GM21381 (cell line): ENCODE data around the gene PKP4.
A peak's percentile ranks its signal among the peaks of the same experiment; 100 is the strongest.
"Not testable (repeated sequence)": the region's sequence is repeated elsewhere in the genome, so short reads cannot be mapped to it uniquely, and the experiment has no call there.

Experiments used
- ATAC-seq: cut with Tn5 transposase; IDR thresholded peaks from one replicate; pipeline ENCODE4 v1.9.1; 2021; ENCODE audit warnings: mild to moderate bottlenecking, moderate library complexity; ENCODE audit not compliant: unreplicated experiment

PKP4 gene

GRCh38 chr2:158456309-158457066, at the start of gene PKP4, which contains the start of gene CCDC148:
TSS of gene PKP4 (plus strand) at chr2:158456952. CDS start at chr2:158533185, 76,233 bp downstream.
TSS of gene CCDC148 (minus strand) at chr2:158456753. CDS start at chr2:158456439, 314 bp downstream.
- peak; percentile 92 for ATAC-seq

GRCh38 chr2:158407031-158407430, 49.7 kb upstream of the PKP4 start:
- no peak for ATAC-seq

GRCh38 chr2:158410132-158410531, 46.6 kb upstream of the PKP4 start:
- no peak for ATAC-seq

GRCh38 chr2:158411748-158412147, 45.0 kb upstream of the PKP4 start:
- ATAC-seq, result no peak

- no peak for ATAC-seq
Observed at GRCh38 chr2:158412206-158412605, 44.5 kb upstream of the PKP4 start.

- ATAC-seq, result no peak
Observed at GRCh38 chr2:158413581-158413980, 43.2 kb upstream of the PKP4 start.

GRCh38 chr2:158414538-158414937, 42.2 kb upstream of the PKP4 start:
- no peak for ATAC-seq

GRCh38 chr2:158432117-158432516, 24.6 kb upstream of the PKP4 start:
- no peak for ATAC-seq

GRCh38 chr2:158433716-158434115, 23.0 kb upstream of the PKP4 start:
- not testable (repeated sequence) for ATAC-seq

- not testable (repeated sequence) for ATAC-seq
Observed at GRCh38 chr2:158439062-158439461, 17.7 kb upstream of the PKP4 start.

GRCh38 chr2:158443606-158444005, 13.1 kb upstream of the PKP4 start:
- ATAC-seq, result no peak

GRCh38 chr2:158457092-158457825, 507 bp downstream of the PKP4 start:
- ATAC-seq, result peak; percentile 37

- ATAC-seq, result peak; percentile 44
Observed at GRCh38 chr2:158457826-158458616, 1.3 kb downstream of the PKP4 start.

- no peak for ATAC-seq
Observed at GRCh38 chr2:158458617-158458920, 1.8 kb downstream of the PKP4 start.

GRCh38 chr2:158459161-158460003, 2.6 kb downstream of the PKP4 start:
- ATAC-seq, result no peak

- ATAC-seq, result no peak
Observed at GRCh38 chr2:158460632-158461297, 4.0 kb downstream of the PKP4 start.

- no peak for ATAC-seq
Observed at GRCh38 chr2:158463496-158464095, 6.8 kb downstream of the PKP4 start.

- ATAC-seq, result peak; percentile 68
Observed at GRCh38 chr2:158464426-158465281, 7.9 kb downstream of the PKP4 start.

- no peak for ATAC-seq
Observed at GRCh38 chr2:158467248-158467647, 10.5 kb downstream of the PKP4 start.
